PC-3 (cell line): ENCODE measurements around the gene SMIM38.

ENCODE experiments used
- CTCF ChIP-seq: fragments of 300-600 bp; sonication (generic); conservative IDR thresholded peaks from 2 replicates; pipeline ENCODE4 v1.5.1; 2017; ENCODE audit warnings: antibody characterized with exemption, low read depth, mild to moderate bottlenecking, low read length
- EZH2 ChIP-seq: fragments of 300-600 bp; sonication (generic); IDR thresholded peaks from one replicate; pipeline ENCODE4 v1.6.1; 2017; ENCODE audit warnings: antibody characterized with exemption, mild to moderate bottlenecking, low read length; ENCODE audit not compliant: unreplicated experiment

- no peak for TF ChIP-seq EZH2
- no peak for TF ChIP-seq CTCF
Measured at GRCh38 chr11:69203901-69204245, 48.1 kb downstream of the SMIM38 start.
